HEK293 (cell line): Measurements from ENCODE around the gene NKD1.

Experiments used
- CTCF ChIA-PET: fragments of 350-600 bp; formaldehyde crosslinking; extraction: SDS; loops from one replicate; lab custom pipeline; 2021; ENCODE audit warnings: antibody characterized with exemption; lab: Yijun Ruan, JAX
- POLR2A ChIA-PET: fragments of 300-600 bp; formaldehyde crosslinking; extraction: SDS; loops from one replicate; lab custom pipeline; 2020; ENCODE audit warnings: antibody characterized with exemption, inconsistent platforms; lab: Yijun Ruan, JAX
- H3K27ac ChIP-seq: fragments of 200-500 bp; sonication (Bioruptor generic); 2 replicates; pipeline ENCODE4 v1.5.1; 2014; ENCODE audit warnings: low read depth, low read length, control low read depth, inconsistent platforms; ENCODE audit errors: extremely low read depth
- H3K36me3 ChIP-seq, 2 experiments: fragments of 200-500 bp in 1 of 2; sonication (Bioruptor generic) in 1 of 2; 1 replicate in 1 of 2; 2 replicates in 1 of 2; pipeline ENCODE4 v1.5.1; 2014 to 2017; ENCODE audit warnings: inconsistent platforms in 2 of 2, low read length in 2 of 2; ENCODE audit not compliant: control insufficient read depth in 2 of 2, insufficient read depth in 1 of 2
- H3K4me1 ChIP-seq: fragments of 200-500 bp; sonication (Bioruptor generic); 2 replicates; pipeline ENCODE4 v1.5.1; 2014; ENCODE audit warnings: mild to moderate bottlenecking, low read length, inconsistent platforms; ENCODE audit not compliant: control insufficient read depth, insufficient read depth
- H3K4me3 ChIP-seq: 2 replicates; pipeline ENCODE4 v1.5.1; 2011; ENCODE audit warnings: low read depth, mild to moderate bottlenecking, control low read depth, low read length, moderate library complexity
- H3K9me3 ChIP-seq: fragments of 200-500 bp; sonication (Bioruptor generic); 2 replicates; pipeline ENCODE4 v1.5.1; 2014; ENCODE audit warnings: low read depth, low read length, inconsistent platforms; ENCODE audit not compliant: control insufficient read depth, insufficient read depth
- GLIS2 ChIP-seq: fragments of 450-650 bp; formaldehyde crosslinking; IDR thresholded peaks from 2 replicates; pipeline ENCODE4 v1.5.1; 2016; ENCODE audit warnings: missing biosample characterization, missing genetic modification characterization
- HOXA7 ChIP-seq: sonication (generic); formaldehyde crosslinking; IDR thresholded peaks from 2 replicates; pipeline ENCODE4 v1.8.1; 2022; ENCODE audit warnings: missing genetic modification reagents, borderline replicate concordance
- HOXD13 ChIP-seq: sonication (generic); formaldehyde crosslinking; IDR thresholded peaks from 2 replicates; pipeline ENCODE4 v1.8.0; 2022; ENCODE audit warnings: missing genetic modification reagents, borderline replicate concordance
- KLF16 ChIP-seq: fragments of 450-650 bp; formaldehyde crosslinking; IDR thresholded peaks from 2 replicates; pipeline ENCODE4 v1.5.1; 2017; ENCODE audit warnings: missing biosample characterization, missing genetic modification characterization
- KLF17 ChIP-seq: fragments of 450-650 bp; formaldehyde crosslinking; IDR thresholded peaks from 2 replicates; pipeline ENCODE4 v1.5.1; 2016; ENCODE audit warnings: missing biosample characterization, missing genetic modification characterization
- MEIS1 ChIP-seq: sonication (generic); formaldehyde crosslinking; IDR thresholded peaks from 2 replicates; pipeline ENCODE4 v1.8.1; 2022; ENCODE audit warnings: missing genetic modification reagents, mild to moderate bottlenecking, borderline replicate concordance
- REPIN1 ChIP-seq: fragments of 450-650 bp; formaldehyde crosslinking; IDR thresholded peaks from 2 replicates; pipeline ENCODE4 v1.5.1; 2017; ENCODE audit warnings: missing biosample characterization, missing genetic modification characterization, low read depth
- TRIM28 ChIP-seq: IDR thresholded peaks from 2 replicates; pipeline ENCODE4 v1.6.1; 2011; ENCODE audit warnings: low read length, control low read depth, borderline replicate concordance
- ZBTB20 ChIP-seq: fragments of 450-650 bp; formaldehyde crosslinking; IDR thresholded peaks from 2 replicates; pipeline ENCODE4 v1.5.1; 2016; ENCODE audit warnings: missing biosample characterization, missing genetic modification characterization
- ZBTB21 ChIP-seq: fragments of 450-650 bp; formaldehyde crosslinking; IDR thresholded peaks from 2 replicates; pipeline ENCODE4 v1.5.1; 2017; ENCODE audit warnings: missing biosample characterization, missing genetic modification characterization
- ZNF174 ChIP-seq: fragments of 450-650 bp; formaldehyde crosslinking; IDR thresholded peaks from 2 replicates; pipeline ENCODE4 v1.5.0; 2017; ENCODE audit warnings: missing biosample characterization, mild to moderate bottlenecking, missing genetic modification characterization
- ZNF18 ChIP-seq: fragments of 450-650 bp; formaldehyde crosslinking; IDR thresholded peaks from 2 replicates; pipeline ENCODE4 v1.5.1; 2016; ENCODE audit warnings: missing biosample characterization, missing genetic modification characterization
- ZNF184 ChIP-seq: fragments of 450-650 bp; IDR thresholded peaks from 2 replicates; pipeline ENCODE4 v1.5.1; 2018; ENCODE audit warnings: missing biosample characterization, mild to moderate bottlenecking, missing genetic modification characterization
- ZNF211 ChIP-seq: fragments of 450-650 bp; formaldehyde crosslinking; IDR thresholded peaks from 2 replicates; pipeline ENCODE4 v1.5.1; 2016; ENCODE audit warnings: low read depth, missing biosample characterization, missing genetic modification characterization
- ZNF223 ChIP-seq: fragments of 450-650 bp; formaldehyde crosslinking; IDR thresholded peaks from 2 replicates; pipeline ENCODE4 v1.5.1; 2016; ENCODE audit warnings: missing biosample characterization, missing genetic modification characterization
- ZNF24 ChIP-seq: fragments of 450-650 bp; formaldehyde crosslinking; IDR thresholded peaks from 2 replicates; pipeline ENCODE4 v1.5.1; 2016; ENCODE audit warnings: missing biosample characterization, missing genetic modification characterization
- ZNF274 ChIP-seq, 2 experiments: fragments of 200-500 bp in 1 of 2; fragments of 450-650 bp in 1 of 2; sonication (Bioruptor generic) in 1 of 2; formaldehyde crosslinking in 1 of 2; IDR thresholded peaks; 2 replicates each; pipeline versions ENCODE4 v1.5.1 to v1.6.1; 2014 to 2016; ENCODE audit warnings: borderline replicate concordance in 1 of 2, inconsistent platforms in 1 of 2, low read length in 1 of 2, missing biosample characterization in 1 of 2, missing genetic modification characterization in 1 of 2
- ZNF350 ChIP-seq: fragments of 450-650 bp; formaldehyde crosslinking; IDR thresholded peaks from 2 replicates; pipeline ENCODE4 v1.5.0; 2017; ENCODE audit warnings: missing biosample characterization, mild to moderate bottlenecking, missing genetic modification characterization
- ZNF391 ChIP-seq: fragments of 450-650 bp; formaldehyde crosslinking; IDR thresholded peaks from 2 replicates; pipeline ENCODE4 v1.5.1; 2016; ENCODE audit warnings: low read depth, missing biosample characterization, missing genetic modification characterization, borderline replicate concordance
- ZNF398 ChIP-seq: fragments of 450-650 bp; formaldehyde crosslinking; IDR thresholded peaks from 2 replicates; pipeline ENCODE4 v1.5.1; 2017; ENCODE audit warnings: missing biosample characterization, missing genetic modification characterization
- ZNF423 ChIP-seq: fragments of 450-650 bp; formaldehyde crosslinking; IDR thresholded peaks from 2 replicates; pipeline ENCODE4 v1.5.1; 2016; ENCODE audit warnings: missing biosample characterization, missing genetic modification characterization
- ZNF530 ChIP-seq: fragments of 450-650 bp; formaldehyde crosslinking; IDR thresholded peaks from 2 replicates; pipeline ENCODE4 v1.5.1; 2016; ENCODE audit warnings: low read depth, missing biosample characterization, missing genetic modification characterization
- ZNF558 ChIP-seq: fragments of 450-650 bp; formaldehyde crosslinking; IDR thresholded peaks from 2 replicates; pipeline ENCODE4 v1.5.1; 2016; ENCODE audit warnings: missing biosample characterization, missing genetic modification characterization
- ZNF561 ChIP-seq: fragments of 450-650 bp; IDR thresholded peaks from 2 replicates; pipeline ENCODE4 v1.5.1; 2018; ENCODE audit warnings: missing biosample characterization, missing genetic modification characterization, borderline replicate concordance
- ZNF654 ChIP-seq: fragments of 450-650 bp; formaldehyde crosslinking; IDR thresholded peaks from 2 replicates; pipeline ENCODE4 v1.5.1; 2016; ENCODE audit warnings: low read depth, missing biosample characterization, missing genetic modification characterization
- ZNF768 ChIP-seq: fragments of 450-650 bp; formaldehyde crosslinking; IDR thresholded peaks from 2 replicates; pipeline ENCODE4 v1.5.1; 2018; ENCODE audit warnings: missing biosample characterization, mild to moderate bottlenecking, missing genetic modification characterization
- ZNF791 ChIP-seq: fragments of 450-650 bp; formaldehyde crosslinking; IDR thresholded peaks from 2 replicates; pipeline ENCODE4 v1.5.1; 2016; ENCODE audit warnings: missing biosample characterization, missing genetic modification characterization
- ZNF830 ChIP-seq: fragments of 450-650 bp; IDR thresholded peaks from 2 replicates; pipeline ENCODE4 v1.5.0; 2018; ENCODE audit warnings: missing biosample characterization, missing genetic modification characterization, low read depth, mild to moderate bottlenecking, moderate library complexity

NKD1 gene

GRCh38 chr16:50616883-50617645, 68.9 kb downstream of the NKD1 start:
- CTCF ChIA-PET, result no interaction called here
- no peaks in the 10 kb centered on the region for H3K4me1 ChIP-seq
- H3K27ac ChIP-seq, result no peak overlapping the region
- POLR2A ChIA-PET, result no interaction called here
- H3K9me3 ChIP-seq, result no peaks in the 10 kb centered on the region
- no peak overlapping the region for H3K4me3 ChIP-seq
- TF ChIP-seq MEIS1 (CRISPR knock-in tag) (no peak), ZNF18 (no peak), ZNF423 (tag by site-specific recombination) (no peak), HOXA7 (CRISPR knock-in tag) (no peak), ZNF223 (tag by site-specific recombination) (no peak), ZNF654 (tag by site-specific recombination) (no peak), ZNF174 (tag by site-specific recombination) (no peak), GLIS2 (tag by site-specific recombination) (no peak), ZBTB21 (tag by site-specific recombination) (no peak), KLF17 (no peak), ZNF398 (tag by site-specific recombination) (no peak), ZNF530 (tag by site-specific recombination) (no peak), ZNF274 (IDR thresholded peaks at IDR 0.05; ENCODE audit: low read length) (no peak), ZNF274 (tag by site-specific recombination; IDR thresholded peaks at IDR 0.05; ENCODE audit: borderline replicate concordance) (no peak), ZBTB20 (no peak), ZNF211 (tag by site-specific recombination) (no peak), ZNF830 (tag by site-specific recombination) (no peak), ZNF561 (tag by site-specific recombination) (no peak), HOXD13 (CRISPR knock-in tag) (no peak), ZNF791 (no peak)
- H3K36me3 ChIP-seq, result no peaks in the 10 kb centered on the region

GRCh38 chr16:50617646-50618184, 69.5 kb downstream of the NKD1 start:
- Histone ChIP-seq H3K36me3 (no peaks in the 10 kb centered on the region), H3K4me3 (no peak overlapping the region), H3K27ac (no peak overlapping the region), H3K9me3 (no peaks in the 10 kb centered on the region), H3K4me1 (no peaks in the 10 kb centered on the region)
- ChIA-PET CTCF (no interaction called here), POLR2A (no interaction called here)
- TF ChIP-seq ZNF24 (tag by site-specific recombination) (no peak), REPIN1 (tag by site-specific recombination) (no peak), ZNF350 (tag by site-specific recombination) (no peak), ZNF391 (tag by site-specific recombination) (no peak), ZNF768 (tag by site-specific recombination) (no peak), ZNF558 (tag by site-specific recombination) (no peak), ZNF184 (tag by site-specific recombination) (no peak), TRIM28 (no peak), KLF16 (tag by site-specific recombination) (no peak)
